HG02884 (cell line): Measurements from ENCODE around the gene TMCC1.
"Not testable (repeated sequence)": the region's sequence is repeated elsewhere in the genome, so short reads cannot be mapped to it uniquely, and the experiment has no call there.

Source experiments
- ATAC-seq: cut with Tn5 transposase; IDR thresholded peaks from one replicate; pipeline ENCODE4 v1.9.1; 2021; ENCODE audit warnings: mild to moderate bottlenecking, moderate library complexity; ENCODE audit not compliant: unreplicated experiment

The TMCC1 gene

GRCh38 chr3:129689036-129689435 is 204.5 kb downstream of the TMCC1 start:
- no peak for ATAC-seq

GRCh38 chr3:129688271-129688895 is 205.1 kb downstream of the TMCC1 start:
- no peak for ATAC-seq

GRCh38 chr3:129687586-129688125 is 205.9 kb downstream of the TMCC1 start:
- ATAC-seq = no peak

GRCh38 chr3:129686941-129687340 is 206.6 kb downstream of the TMCC1 start:
- ATAC-seq = no peak

- ATAC-seq = no peak
These were observed 209.2 kb downstream of the TMCC1 start for GRCh38 chr3:129684270-129684669.

GRCh38 chr3:129683201-129683600 is 210.3 kb downstream of the TMCC1 start:
- no peak for ATAC-seq

GRCh38 chr3:129676985-129677384 is 216.5 kb downstream of the TMCC1 start:
- no peak for ATAC-seq

GRCh38 chr3:129674798-129675123 is 218.8 kb downstream of the TMCC1 start:
- not testable (repeated sequence) for ATAC-seq

- ATAC-seq = no peak
These were observed 219.4 kb downstream of the TMCC1 start for GRCh38 chr3:129673897-129674797.

GRCh38 chr3:129673012-129673411 is 220.5 kb downstream of the TMCC1 start:
- no peak for ATAC-seq

- ATAC-seq = no peak
These were observed 221.1 kb downstream of the TMCC1 start for GRCh38 chr3:129672412-129672811.

GRCh38 chr3:129665024-129665768 is 228.3 kb downstream of the TMCC1 start:
- no peak for ATAC-seq

- no peak for ATAC-seq
These were observed 229.4 kb downstream of the TMCC1 start for GRCh38 chr3:129663930-129664646.

- no peak for ATAC-seq
These were observed 230.5 kb downstream of the TMCC1 start for GRCh38 chr3:129663045-129663446.

GRCh38 chr3:129662191-129662608 is 231.3 kb downstream of the TMCC1 start:
- ATAC-seq = no peak

- no peak for ATAC-seq
These were observed 231.7 kb downstream of the TMCC1 start for GRCh38 chr3:129661766-129662165.

GRCh38 chr3:129658110-129658843 is 235.2 kb downstream of the TMCC1 start:
- no peak for ATAC-seq

GRCh38 chr3:129657261-129658046 is 236.1 kb downstream of the TMCC1 start:
- no peak for ATAC-seq

GRCh38 chr3:129656659-129657247 is 236.8 kb downstream of the TMCC1 start:
- no peak for ATAC-seq
